Measurements from ENCODE around the gene USP19. TPM values are rescaled to one million over a fixed set of nuclear protein-coding genes. Genes with fewer than 3 reads are reported as not detected.

The USP19 gene
- 10 to 100 TPM; 19.6 to 36.0 (median 23.6) TPM for polyA plus RNA-seq (ENCODE audit: low read depth in 6 of 6)

GRCh38 chr3:49120438-49121131 is at the start of gene USP19:
USP19 (minus strand) TSS chr3:49120823; CDS start chr3:49119145, 1,678 bp downstream.
- Mint-ChIP-seq H3K36me3 (peaks cover 0 to 12% of the 10 kb centered on the region in 2 donors), H3K4me1 (peaks cover 11 to 20% (median 16%) of the 10 kb centered on the region in 3 donors), H3K9me3 (no peaks in the 10 kb centered on the region), H3K27me3 (no peaks in the 10 kb centered on the region), H3K4me3 (peak within 1 kb of the TSS; percentile 79 to 93 (median 88)), H3K27ac (peak within 1 kb of the TSS; percentile 85 to 92 (median 89))
- DNase-seq (peak; percentile 93), ATAC-seq (ENCODE audit: low read depth in 2 of 2) (peak; percentile 90 to 92)

GRCh38 chr3:49166752-49167556 is 46.3 kb upstream of the USP19 start:
- peak overlapping the region; percentile 86 to 97 (median 91) for H3K4me3 Mint-ChIP-seq
- H3K4me1 Mint-ChIP-seq, result peaks cover 35 to 40% (median 39%) of the 10 kb centered on the region in 3 donors
- ATAC-seq (ENCODE audit: low read depth in 2 of 2), result no peak

GRCh38 chr3:49165771-49166751 is 45.4 kb upstream of the USP19 start, which contains the start of gene CCDC71:
CCDC71 (minus strand) TSS chr3:49166331; CDS start chr3:49164208, 2,123 bp downstream.
- H3K36me3 Mint-ChIP-seq, result peaks cover 0 to 11% of the 10 kb centered on the region in 2 donors
- peak within 1 kb of the TSS; percentile 86 to 98 (median 94) for H3K4me3 Mint-ChIP-seq
- ATAC-seq (ENCODE audit: low read depth in 2 of 2) (peak; percentile 83 to 86), DNase-seq (peak; percentile 69)
- H3K27ac Mint-ChIP-seq, result peak within 1 kb of the TSS; percentile 88 to 99 (median 92)
- no peaks in the 10 kb centered on the region for H3K9me3 Mint-ChIP-seq
- peaks cover 31 to 37% (median 36%) of the 10 kb centered on the region in 3 donors for H3K4me1 Mint-ChIP-seq
- peaks cover 4 to 11% (median 8%) of the 10 kb centered on the region in 3 donors for H3K27me3 Mint-ChIP-seq

More at GRCh38 chr3:49166752-49167556, 46.3 kb upstream of the USP19 start:
- Mint-ChIP-seq H3K27ac (peak overlapping the region in 5 of 6 donors; percentile 24 to 93 (median 91)), H3K36me3 (peaks cover 0 to 11% of the 10 kb centered on the region in 2 donors), H3K9me3 (no peaks in the 10 kb centered on the region), H3K27me3 (peaks cover 4 to 11% (median 8%) of the 10 kb centered on the region in 3 donors)
- no peak for DNase-seq

- peaks cover 28 to 37% (median 28%) of the 10 kb centered on the region in 3 donors for H3K4me1 Mint-ChIP-seq
- peaks cover 4 to 11% (median 8%) of the 10 kb centered on the region in 3 donors for H3K27me3 Mint-ChIP-seq
- no peaks in the 10 kb centered on the region for H3K9me3 Mint-ChIP-seq
- ATAC-seq (ENCODE audit: low read depth in 2 of 2), result no peak
- H3K27ac Mint-ChIP-seq, result peak overlapping the region; percentile 88 to 99 (median 92)
- DNase-seq, result no peak
- peak overlapping the region; percentile 86 to 98 (median 94) for H3K4me3 Mint-ChIP-seq
- peaks cover 0 to 11% of the 10 kb centered on the region in 2 donors for H3K36me3 Mint-ChIP-seq
Measured at GRCh38 chr3:49164983-49165720, 44.5 kb upstream of the USP19 start.

GRCh38 chr3:49163609-49164008 is 43.0 kb upstream of the USP19 start:
- ATAC-seq (ENCODE audit: low read depth in 2 of 2) (no peak), DNase-seq (no peak)
- Mint-ChIP-seq H3K27ac (peak overlapping the region in 1 of 6 donors; percentile 43), H3K4me3 (peak overlapping the region in 6 of 8 donors; percentile 3 to 98 (median 54)), H3K27me3 (peaks cover 0 to under 1% (median 0%) of the 10 kb centered on the region in 3 donors), H3K4me1 (peaks cover 21 to 34% (median 25%) of the 10 kb centered on the region in 3 donors), H3K36me3 (peaks cover 0 to 11% of the 10 kb centered on the region in 2 donors), H3K9me3 (no peaks in the 10 kb centered on the region)

GRCh38 chr3:49162751-49163419 is 42.3 kb upstream of the USP19 start:
- Mint-ChIP-seq H3K27me3 (no peaks in the 10 kb centered on the region), H3K4me1 (peaks cover 27 to 38% (median 30%) of the 10 kb centered on the region in 3 donors), H3K36me3 (peaks cover 0 to 11% of the 10 kb centered on the region in 2 donors), H3K4me3 (peak overlapping the region in 2 of 8 donors; percentile 30 to 43), H3K9me3 (no peaks in the 10 kb centered on the region), H3K27ac (no peak overlapping the region)
- DNase-seq (no peak), ATAC-seq (ENCODE audit: low read depth in 2 of 2) (no peak)

- DNase-seq, result no peak
- Mint-ChIP-seq H3K27ac (peak overlapping the region in 1 of 6 donors; percentile 69), H3K4me1 (peaks cover 27 to 38% (median 30%) of the 10 kb centered on the region in 3 donors), H3K4me3 (peak overlapping the region in 1 of 8 donors; percentile 43), H3K9me3 (no peaks in the 10 kb centered on the region), H3K27me3 (no peaks in the 10 kb centered on the region), H3K36me3 (peaks cover 0 to 11% of the 10 kb centered on the region in 2 donors)
- ATAC-seq (ENCODE audit: low read depth in 2 of 2), result no peak
Measured at GRCh38 chr3:49161808-49162530, 41.3 kb upstream of the USP19 start.

- Mint-ChIP-seq H3K9me3 (no peaks in the 10 kb centered on the region), H3K36me3 (peaks cover 0 to 11% of the 10 kb centered on the region in 2 donors), H3K4me1 (peaks cover 27 to 30% (median 28%) of the 10 kb centered on the region in 3 donors), H3K27ac (no peak overlapping the region), H3K4me3 (peak overlapping the region in 1 of 8 donors; percentile 40), H3K27me3 (no peaks in the 10 kb centered on the region)
- ATAC-seq (ENCODE audit: low read depth in 2 of 2) (no peak), DNase-seq (no peak)
Measured at GRCh38 chr3:49161197-49161596, 40.6 kb upstream of the USP19 start.

GRCh38 chr3:49158792-49159191 is 38.2 kb upstream of the USP19 start:
- no peak for ATAC-seq (ENCODE audit: low read depth in 2 of 2)
- H3K36me3 Mint-ChIP-seq, result peaks cover 0 to 4% of the 10 kb centered on the region in 2 donors
- DNase-seq, result no peak

GRCh38 chr3:49158103-49158709 is 37.6 kb upstream of the USP19 start:
- peak overlapping the region in 1 of 8 donors; percentile 1 for H3K4me3 Mint-ChIP-seq
- H3K36me3 Mint-ChIP-seq, result no peaks in the 10 kb centered on the region
- ATAC-seq (ENCODE audit: low read depth in 2 of 2), result peak; percentile 80 to 86
- no peaks in the 10 kb centered on the region for H3K27me3 Mint-ChIP-seq
- peak; percentile 44 for DNase-seq
- H3K27ac Mint-ChIP-seq, result peak overlapping the region in 1 of 6 donors; percentile 27
- peaks cover 6 to 7% (median 7%) of the 10 kb centered on the region in 3 donors for H3K4me1 Mint-ChIP-seq
- H3K9me3 Mint-ChIP-seq, result no peaks in the 10 kb centered on the region

More at GRCh38 chr3:49158792-49159191, 38.2 kb upstream of the USP19 start:
- no peak overlapping the region for H3K27ac Mint-ChIP-seq
- no peaks in the 10 kb centered on the region for H3K27me3 Mint-ChIP-seq
- H3K9me3 Mint-ChIP-seq, result no peaks in the 10 kb centered on the region
- no peak overlapping the region for H3K4me3 Mint-ChIP-seq
- peaks cover 9 to 10% (median 10%) of the 10 kb centered on the region in 3 donors for H3K4me1 Mint-ChIP-seq
